ENCODE data around the gene NFASC. TPM values are rescaled to one million over a fixed set of nuclear protein-coding genes. Genes with fewer than 3 reads are reported as not detected.

NFASC gene
- total and polyA plus RNA-seq, 12 donors: 4.8 to 76.7 (median 44.8) TPM

DNA sequence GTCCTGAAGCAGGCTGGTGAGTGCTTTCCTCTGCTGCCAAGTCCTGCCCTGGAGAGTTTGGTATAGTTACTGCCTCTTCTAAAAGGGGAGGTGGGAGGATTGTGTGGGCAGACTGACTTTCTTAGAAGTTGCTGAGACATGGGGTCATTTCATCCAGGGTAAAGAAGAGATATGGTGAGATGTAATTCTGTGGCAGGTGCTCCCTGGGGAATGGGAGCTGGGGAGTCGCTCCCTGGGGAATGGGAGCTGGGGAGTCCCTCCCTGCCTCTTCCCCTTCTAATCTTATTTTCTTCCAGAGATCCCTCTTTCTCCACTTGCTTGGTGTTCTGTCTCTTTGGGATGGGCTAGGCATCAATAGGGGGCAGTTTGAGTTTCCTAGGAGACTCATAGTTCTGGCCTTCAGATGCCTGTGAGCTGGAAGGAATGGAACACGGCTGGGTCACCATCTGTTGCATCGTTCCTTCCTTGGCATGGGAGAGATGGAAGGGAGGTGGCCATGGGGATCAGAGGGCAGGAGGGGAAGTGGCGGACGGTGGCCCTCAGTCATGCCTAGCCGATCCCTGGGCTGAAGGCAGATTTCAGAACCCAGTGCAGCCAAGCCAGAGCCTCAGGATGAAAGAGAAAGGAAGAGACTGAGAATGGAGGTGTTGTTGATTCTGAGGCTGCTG lies 59.0 kb downstream of the NFASC start:
- Histone ChIP-seq H3K4me3 (no peak overlapping the region), H3K27ac (no peak overlapping the region), H3K4me1 (replicated peaks in 1 of 2) (peaks cover 0 to under 1% of the 10 kb centered on the region in 2 donors), H3K27me3 (no peaks in the 10 kb centered on the region), H3K9me3 (replicated peaks in 1 of 3) (no peaks in the 10 kb centered on the region), H3K36me3 (replicated peaks in 1 of 2) (no peaks in the 10 kb centered on the region)
- WGBS, 4 donors: 72 to 84% (median 77%) methylated on average over 6 of the region's 6 CpGs
- TF ChIP-seq, protein P1, sequence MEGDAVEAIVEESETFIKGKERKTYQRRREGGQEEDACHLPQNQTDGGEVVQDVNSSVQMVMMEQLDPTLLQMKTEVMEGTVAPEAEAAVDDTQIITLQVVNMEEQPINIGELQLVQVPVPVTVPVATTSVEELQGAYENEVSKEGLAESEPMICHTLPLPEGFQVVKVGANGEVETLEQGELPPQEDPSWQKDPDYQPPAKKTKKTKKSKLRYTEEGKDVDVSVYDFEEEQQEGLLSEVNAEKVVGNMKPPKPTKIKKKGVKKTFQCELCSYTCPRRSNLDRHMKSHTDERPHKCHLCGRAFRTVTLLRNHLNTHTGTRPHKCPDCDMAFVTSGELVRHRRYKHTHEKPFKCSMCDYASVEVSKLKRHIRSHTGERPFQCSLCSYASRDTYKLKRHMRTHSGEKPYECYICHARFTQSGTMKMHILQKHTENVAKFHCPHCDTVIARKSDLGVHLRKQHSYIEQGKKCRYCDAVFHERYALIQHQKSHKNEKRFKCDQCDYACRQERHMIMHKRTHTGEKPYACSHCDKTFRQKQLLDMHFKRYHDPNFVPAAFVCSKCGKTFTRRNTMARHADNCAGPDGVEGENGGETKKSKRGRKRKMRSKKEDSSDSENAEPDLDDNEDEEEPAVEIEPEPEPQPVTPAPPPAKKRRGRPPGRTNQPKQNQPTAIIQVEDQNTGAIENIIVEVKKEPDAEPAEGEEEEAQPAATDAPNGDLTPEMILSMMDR (IDR thresholded peaks at IDR 0.05): no peak
- no peak for TF ChIP-seq POLR2A (IDR thresholded peaks at IDR 0.05)
- intact Hi-C loops (cut with DNase I): no loop called here
- peak in 1 of 7 donors; percentile 37 for DNase-seq

DNA sequence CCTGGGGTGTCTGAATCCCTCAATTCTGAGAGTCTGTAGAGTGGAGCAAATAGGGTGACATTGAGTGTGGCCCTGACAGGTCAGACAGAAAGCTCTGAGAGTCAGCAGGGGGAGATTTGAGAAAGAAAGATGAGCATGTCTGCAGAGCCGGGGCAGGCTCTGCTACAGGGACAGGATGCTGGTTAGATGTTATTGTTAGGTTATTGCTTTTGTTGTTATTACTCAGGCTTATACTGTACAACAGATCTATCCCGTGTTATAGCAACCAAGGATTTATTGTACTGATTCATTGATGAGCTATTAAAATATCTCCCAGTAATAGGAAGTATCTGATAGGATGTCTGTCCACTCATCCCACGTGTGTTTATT lies 59.5 kb downstream of the NFASC start:
- intact Hi-C loops (cut with DNase I): no loop called here
- TF ChIP-seq, protein P1 (IDR thresholded peaks at IDR 0.05): no peak
- no peak for TF ChIP-seq POLR2A (IDR thresholded peaks at IDR 0.05)
- H3K4me3 ChIP-seq: no peak overlapping the region
- no peak overlapping the region for H3K27ac ChIP-seq
- no peaks in the 10 kb centered on the region for H3K27me3 ChIP-seq
- 73 to 81% (median 78%) methylated on average over 3 of the region's 3 CpGs for WGBS, 4 donors
- DNase-seq: no peak
- no peaks in the 10 kb centered on the region for H3K9me3 ChIP-seq (replicated peaks in 1 of 3)
- no peaks in the 10 kb centered on the region for H3K4me1 ChIP-seq (replicated peaks in 1 of 2)
- H3K36me3 ChIP-seq (replicated peaks in 1 of 2): no peaks in the 10 kb centered on the region

DNA sequence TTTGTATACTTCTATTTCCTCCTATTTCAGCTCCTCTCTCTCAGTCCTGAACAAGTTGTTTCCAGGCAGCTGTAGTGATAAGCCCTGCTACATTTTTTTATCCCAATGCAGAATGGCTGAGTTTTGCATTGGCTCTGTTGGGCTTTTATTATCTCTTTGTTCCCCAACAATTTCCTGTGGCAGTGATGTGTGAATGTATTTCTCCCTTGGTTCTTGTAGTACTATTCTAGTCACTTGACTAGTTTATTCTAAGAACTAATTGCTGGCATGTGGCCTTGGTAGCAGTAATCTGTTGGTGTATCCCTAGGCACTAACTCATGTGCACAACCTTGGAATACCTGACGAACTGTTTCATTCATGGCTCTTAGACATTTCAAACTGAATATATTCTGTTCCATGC lies 60.7 kb downstream of the NFASC start:
- 59 to 79% (median 63%) methylated on average over 1 of the region's 1 CpG for WGBS, 4 donors
- Histone ChIP-seq H3K4me3 (no peak overlapping the region), H3K27ac (no peak overlapping the region), H3K27me3 (no peaks in the 10 kb centered on the region), H3K36me3 (replicated peaks in 1 of 2) (no peaks in the 10 kb centered on the region), H3K4me1 (replicated peaks in 1 of 2) (no peaks in the 10 kb centered on the region), H3K9me3 (replicated peaks in 1 of 3) (no peaks in the 10 kb centered on the region)
- no peak for TF ChIP-seq POLR2A (IDR thresholded peaks at IDR 0.05)
- TF ChIP-seq, protein P1 (IDR thresholded peaks at IDR 0.05): no peak
- intact Hi-C loops (cut with DNase I): no loop called here
- DNase-seq: no peak

DNA sequence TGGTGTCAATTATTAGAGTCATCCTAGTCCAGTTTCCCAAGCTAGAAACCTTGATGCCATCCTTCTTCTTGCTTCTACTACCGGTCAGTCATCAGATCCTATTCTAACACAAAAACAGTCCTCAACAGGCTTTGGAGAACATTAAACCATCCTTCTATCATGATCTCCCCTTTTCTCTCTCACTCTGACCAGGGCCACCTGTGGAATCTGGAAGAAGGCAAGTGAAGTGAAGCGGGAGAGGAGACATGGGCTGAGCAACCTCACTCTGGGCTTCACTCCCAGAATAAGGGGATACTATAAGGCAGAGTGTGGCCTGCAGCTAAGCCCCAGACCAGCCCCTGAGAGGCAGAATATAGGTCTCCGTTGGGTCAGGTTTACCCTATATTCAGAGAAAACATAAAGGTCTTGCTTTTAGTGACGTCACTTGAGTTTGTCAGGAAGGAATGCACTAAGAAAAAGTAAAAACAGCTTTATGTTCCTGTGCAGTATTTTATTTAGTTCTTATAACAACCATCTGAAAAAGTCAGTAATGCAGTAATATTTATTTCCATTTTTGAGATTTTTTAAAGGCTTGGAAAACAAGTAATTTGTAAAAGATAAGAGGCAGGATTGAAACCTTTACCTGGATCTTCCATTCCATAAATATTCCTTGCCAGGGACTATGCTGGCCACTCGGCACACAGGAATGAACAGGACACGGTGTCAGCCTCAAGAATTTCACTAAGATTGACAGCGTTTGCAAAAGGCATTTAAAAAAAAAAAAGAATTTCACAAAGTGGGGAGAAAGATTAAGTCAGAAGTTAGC lies 61.3 kb downstream of the NFASC start:
- peak in 1 of 7 donors; percentile 7 for DNase-seq

More for the DNA sequence above, 61.3 kb downstream of the NFASC start:
- Histone ChIP-seq H3K27me3 (no peaks in the 10 kb centered on the region), H3K9me3 (replicated peaks in 1 of 3) (no peaks in the 10 kb centered on the region), H3K4me3 (no peak overlapping the region), H3K27ac (no peak overlapping the region), H3K4me1 (replicated peaks in 1 of 2) (no peaks in the 10 kb centered on the region), H3K36me3 (replicated peaks in 1 of 2) (no peaks in the 10 kb centered on the region)
- intact Hi-C loops (cut with DNase I): no loop called here
- WGBS, 4 donors: 87 to 94% (median 89%) methylated on average over 7 of the region's 7 CpGs
- no peak for TF ChIP-seq POLR2A (IDR thresholded peaks at IDR 0.05)
- TF ChIP-seq, protein P1 (IDR thresholded peaks at IDR 0.05): no peak

All from adrenal gland (tissue), 12 donors.